ENCODE data around the gene PRKCH.

PRKCH gene

DNA sequence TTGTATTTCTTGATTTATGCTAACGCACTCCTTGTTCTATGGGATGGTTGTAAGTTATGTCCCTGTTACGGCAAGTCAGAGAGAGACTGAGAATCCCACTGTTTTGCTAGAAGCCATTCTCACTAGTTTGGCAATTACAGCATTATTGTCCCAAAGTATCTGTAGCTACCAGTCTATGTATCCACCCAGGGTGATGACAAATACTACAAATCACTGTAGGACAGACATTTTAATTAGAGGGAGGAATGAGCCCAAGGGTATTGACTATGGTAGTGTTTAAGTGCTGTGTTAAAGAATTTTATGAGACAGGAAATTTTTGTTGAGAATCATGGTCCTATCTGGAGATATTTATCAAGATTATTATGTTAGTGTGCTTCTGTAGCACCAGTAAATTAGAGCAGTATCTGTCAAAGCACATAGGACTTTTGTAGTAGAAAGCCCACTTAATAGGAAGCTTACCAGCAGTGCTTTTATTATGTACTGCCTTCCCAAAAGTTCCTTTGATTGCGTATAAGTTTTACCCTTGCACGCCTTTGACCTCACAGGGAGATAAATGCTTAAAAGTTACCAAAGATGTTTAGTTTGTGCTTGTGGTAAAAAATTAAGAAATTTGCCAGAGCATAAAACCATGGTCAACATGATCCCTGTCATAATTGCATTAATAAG is 10.7 kb downstream of the PRKCH start (continued):
- TF ChIP-seq YY1 (tag by site-specific recombination; IDR thresholded peaks at IDR 0.05) = peak; percentile 62
- TF ChIP-seq ZEB2 (tag by site-specific recombination; IDR thresholded peaks at IDR 0.05) = peak; percentile 97
- TF ChIP-seq KLF16 (tag by site-specific recombination; IDR thresholded peaks at IDR 0.05) = no peak
- TF ChIP-seq ZNF2 (tag by site-specific recombination; IDR thresholded peaks at IDR 0.05) = peak; percentile 83
- TF ChIP-seq ZFHX2 (tag by site-specific recombination; conservative IDR thresholded peaks at IDR 0.05) = no peak
- TF ChIP-seq ZNF837 (tag by site-specific recombination; IDR thresholded peaks at IDR 0.05) = no peak
- TF ChIP-seq ZNF18 (tag by site-specific recombination; IDR thresholded peaks at IDR 0.05) = peak; percentile 93; the same call in 1 of the 2 replicates
- peak; percentile 79 for TF ChIP-seq ZNF610 (tag by site-specific recombination; IDR thresholded peaks at IDR 0.05; ENCODE audit: borderline replicate concordance)
- peak; percentile 73; the same call in 1 of the 2 replicates for TF ChIP-seq ZBTB44 (tag by site-specific recombination; IDR thresholded peaks at IDR 0.05)
- peak; percentile 99 for TF ChIP-seq OSR2 (tag by site-specific recombination; IDR thresholded peaks at IDR 0.05)
- peak; percentile 46; the same call in 1 of the 2 replicates for TF ChIP-seq GFI1B (tag by site-specific recombination; IDR thresholded peaks at IDR 0.05)
- TF ChIP-seq ZNF362 (tag by site-specific recombination; IDR thresholded peaks at IDR 0.05) = no peak
- peak; percentile 46; the same call in 1 of the 2 replicates for TF ChIP-seq SCRT1 (tag by site-specific recombination; IDR thresholded peaks at IDR 0.05; ENCODE audit: borderline replicate concordance)
- TF ChIP-seq ZBTB17 (tag by site-specific recombination; IDR thresholded peaks at IDR 0.05) = peak; percentile 62; the same call in 1 of the 2 replicates
- TF ChIP-seq, protein P1, sequence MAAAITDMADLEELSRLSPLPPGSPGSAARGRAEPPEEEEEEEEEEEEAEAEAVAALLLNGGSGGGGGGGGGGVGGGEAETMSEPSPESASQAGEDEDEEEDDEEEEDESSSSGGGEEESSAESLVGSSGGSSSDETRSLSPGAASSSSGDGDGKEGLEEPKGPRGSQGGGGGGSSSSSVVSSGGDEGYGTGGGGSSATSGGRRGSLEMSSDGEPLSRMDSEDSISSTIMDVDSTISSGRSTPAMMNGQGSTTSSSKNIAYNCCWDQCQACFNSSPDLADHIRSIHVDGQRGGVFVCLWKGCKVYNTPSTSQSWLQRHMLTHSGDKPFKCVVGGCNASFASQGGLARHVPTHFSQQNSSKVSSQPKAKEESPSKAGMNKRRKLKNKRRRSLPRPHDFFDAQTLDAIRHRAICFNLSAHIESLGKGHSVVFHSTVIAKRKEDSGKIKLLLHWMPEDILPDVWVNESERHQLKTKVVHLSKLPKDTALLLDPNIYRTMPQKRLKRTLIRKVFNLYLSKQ (tag by site-specific recombination; IDR thresholded peaks at IDR 0.05; ENCODE audit: borderline replicate concordance) = peak; percentile 62; the same call in 1 of the 2 replicates
- peak; percentile 40 for TF ChIP-seq ZNF146 (tag by site-specific recombination; IDR thresholded peaks at IDR 0.05)
- peak; percentile 7; the same call in 1 of the 2 replicates for TF ChIP-seq ZNF19 (tag by site-specific recombination; IDR thresholded peaks at IDR 0.05; ENCODE audit: low read depth)
- no peak for TF ChIP-seq ZNF776 (tag by site-specific recombination; IDR thresholded peaks at IDR 0.05; ENCODE audit: borderline replicate concordance)
- TF ChIP-seq IKZF3 (tag by site-specific recombination; IDR thresholded peaks at IDR 0.05) = peak; percentile 93
- peak; percentile 80 for TF ChIP-seq ZXDB (tag by site-specific recombination; IDR thresholded peaks at IDR 0.05)
- TF ChIP-seq ZNF138 (tag by site-specific recombination; IDR thresholded peaks at IDR 0.05; ENCODE audit: borderline replicate concordance) = no peak
- TF ChIP-seq TRIM28 (IDR thresholded peaks at IDR 0.05; ENCODE audit: borderline replicate concordance, low read length) = peak; percentile 93
- no peak for TF ChIP-seq ZNF155 (tag by site-specific recombination; IDR thresholded peaks at IDR 0.05)
- peak; percentile 91 for TF ChIP-seq ZBTB1 (tag by site-specific recombination; IDR thresholded peaks at IDR 0.05)
- TF ChIP-seq ZNF341 (tag by site-specific recombination; IDR thresholded peaks at IDR 0.05; ENCODE audit: low read depth) = 0 out of 2 replicates have a peak, but pooled peaks have one; percentile 30
- TF ChIP-seq ZNF37A (tag by site-specific recombination; IDR thresholded peaks at IDR 0.05) = no peak
- peak; percentile 59; the same call in 1 of the 2 replicates for TF ChIP-seq KLF1 (tag by site-specific recombination; IDR thresholded peaks at IDR 0.05)
- peak; percentile 70; the same call in 1 of the 2 replicates for TF ChIP-seq KLF7 (tag by site-specific recombination; IDR thresholded peaks at IDR 0.05; ENCODE audit: borderline replicate concordance)
- TF ChIP-seq ZSCAN23 (tag by site-specific recombination; IDR thresholded peaks at IDR 0.05) = no peak
- TF ChIP-seq ZNF585B (tag by site-specific recombination; IDR thresholded peaks at IDR 0.05) = no peak
- TF ChIP-seq GLIS1 (tag by site-specific recombination; IDR thresholded peaks at IDR 0.05) = peak; percentile 53
- peak; percentile 51; the same call in 1 of the 2 replicates for TF ChIP-seq ZNF449 (tag by site-specific recombination; IDR thresholded peaks at IDR 0.05)
- TF ChIP-seq ZNF558 (tag by site-specific recombination; IDR thresholded peaks at IDR 0.05) = peak; percentile 68; the same call in 1 of the 2 replicates
- no peak for TF ChIP-seq RBAK (tag by site-specific recombination; IDR thresholded peaks at IDR 0.05)
- peak; percentile 89 for TF ChIP-seq ZNF561 (tag by site-specific recombination; IDR thresholded peaks at IDR 0.05; ENCODE audit: borderline replicate concordance)
